GM23248 (cell line): Measurements from ENCODE around the gene TM9SF1. TPM values are rescaled to one million over a fixed set of nuclear protein-coding genes. Genes with fewer than 3 reads are reported as not detected.

Source experiments
- DNase-seq: peaks from one replicate; pipeline ENCODE4 v3.0.0-alpha.2; 2015
- H2AFZ ChIP-seq: fragments of 200-600 bp; sonication (generic); 2 replicates; pipeline ENCODE4 v1.6.1; 2016; ENCODE audit warnings: antibody characterized with exemption
- H3F3A ChIP-seq: fragments of 200-600 bp; sonication (generic); 2 replicates; pipeline ENCODE4 v1.6.1; 2016; ENCODE audit warnings: mild to moderate bottlenecking, antibody characterized with exemption, mixed run types; ENCODE audit not compliant: insufficient read depth
- H3K27ac ChIP-seq: fragments of 200-600 bp; sonication (generic); 2 replicates; pipeline ENCODE4 v1.5.1; 2016; ENCODE audit warnings: mild to moderate bottlenecking
- H3K27me3 ChIP-seq: fragments of 200-600 bp; sonication (generic); replicated peaks from 2 replicates; pipeline ENCODE4 v1.6.1; 2016; ENCODE audit warnings: mild to moderate bottlenecking; ENCODE audit not compliant: insufficient read depth
- H3K36me3 ChIP-seq: fragments of 200-600 bp; sonication (generic); 2 replicates; pipeline ENCODE4 v1.6.1; 2016; ENCODE audit warnings: low read depth, mild to moderate bottlenecking
- H3K4me1 ChIP-seq: fragments of 200-600 bp; sonication (generic); 2 replicates; pipeline ENCODE4 v1.6.1; 2016; ENCODE audit warnings: mild to moderate bottlenecking; ENCODE audit not compliant: insufficient read depth
- H3K4me2 ChIP-seq: fragments of 200-600 bp; sonication (generic); one replicate; pipeline ENCODE4 v1.6.1; 2016; ENCODE audit warnings: mild to moderate bottlenecking; ENCODE audit not compliant: unreplicated experiment
- H3K4me3 ChIP-seq: fragments of 200-600 bp; sonication (generic); 2 replicates; pipeline ENCODE4 v1.5.1; 2016; ENCODE audit warnings: mild to moderate bottlenecking
- H3K79me2 ChIP-seq: fragments of 200-600 bp; sonication (generic); 2 replicates; pipeline ENCODE4 v1.6.1; 2016; ENCODE audit warnings: mild to moderate bottlenecking; ENCODE audit not compliant: insufficient read depth
- H3K9ac ChIP-seq: fragments of 200-600 bp; sonication (generic); 2 replicates; pipeline ENCODE4 v1.6.1; 2016; ENCODE audit warnings: mild to moderate bottlenecking
- H3K9me2 ChIP-seq: fragments of 200-600 bp; sonication (generic); 2 replicates; pipeline ENCODE4 v1.6.1; 2016; ENCODE audit warnings: mixed run types, mild to moderate bottlenecking, moderate library complexity; ENCODE audit not compliant: insufficient read depth
- H3K9me3 ChIP-seq: fragments of 200-600 bp; sonication (generic); one replicate; pipeline ENCODE4 v1.6.1; 2017; ENCODE audit warnings: low read depth
- H4K20me1 ChIP-seq: fragments of 200-600 bp; sonication (generic); 2 replicates; pipeline ENCODE4 v1.6.0; 2016; ENCODE audit not compliant: insufficient read depth
- EZH2 ChIP-seq: fragments of 200-600 bp; sonication (generic); IDR thresholded peaks from 2 replicates; pipeline ENCODE4 v1.6.1; 2018; ENCODE audit warnings: antibody characterized with exemption, mild to moderate bottlenecking; ENCODE audit not compliant: insufficient read depth, poor library complexity, severe bottlenecking
- EZH2phosphoT487 ChIP-seq: fragments of 200-600 bp; sonication (generic); IDR thresholded peaks from 2 replicates; pipeline ENCODE4 v1.6.1; 2018; ENCODE audit warnings: antibody characterized with exemption, moderate library complexity, mild to moderate bottlenecking, low read depth; ENCODE audit not compliant: insufficient read depth
- WGBS, 2 experiments: methylation state at CpG; one replicate each; pipeline ENCODE4 v1.1.6; 2015 to 2017; ENCODE audit warnings: low lambda C conversion rate in 2 of 2, low coverage in 1 of 2; ENCODE audit errors: missing lambda C conversion rate in 2 of 2; 5-methylcytosine and 5-hydroxymethylcytosine counted together
- in situ Hi-C: fragments of 300-500 bp; cut with MboI; formaldehyde crosslinking; loops from 2 replicates; pipeline ENCODE4 v1.15.0; 2020
- polyA plus RNA-seq: library from polyadenylated mRNA; unstranded; fragments of >200 nt; fragmentation: Nextera tagmentation; extraction: Ambion mirVana; gene quantifications from 2 replicates; pipeline ENCODE4 v1.2.1, GENCODE V29; 2016
- total RNA-seq: library from RNA; depleted of rRNA; stranded (reverse); fragments of >200 nt; shearing (Covaris generic); gene quantifications from 2 replicates; pipeline ENCODE4 v1.2.3, GENCODE V29; 2014

The TM9SF1 gene
- total and polyA plus RNA-seq, 2 experiments from 2014 or later = 93.8 to 102 TPM

- peak overlapping the region; percentile 80 for H3K9ac ChIP-seq
- DNase-seq = peak; percentile 80
- TF ChIP-seq EZH2 (no peak), EZH2phosphoT487 (no peak)
- in situ Hi-C loops = no loop called here
- H3K79me2 ChIP-seq = peaks cover 55% of the 10 kb centered on the region
- peak overlapping the region; percentile 84 for H3K4me3 ChIP-seq
- H3F3A ChIP-seq = peaks cover 41% of the 10 kb centered on the region
- peak overlapping the region; percentile 83 for H3K4me2 ChIP-seq
- H2AFZ ChIP-seq = peak overlapping the region; percentile 66
- no peaks in the 10 kb centered on the region for H3K9me3 ChIP-seq
- H3K27ac ChIP-seq = peak overlapping the region; percentile 79
- 15 to 17% methylated on average over 9 of the region's 9 CpGs for WGBS, 2 experiments
- H3K36me3 ChIP-seq = peaks cover 8% of the 10 kb centered on the region; the same call in 1 of the 2 replicates
- H3K9me2 ChIP-seq = no peaks in the 10 kb centered on the region
- H3K4me1 ChIP-seq = peaks cover 37% of the 10 kb centered on the region
- H4K20me1 ChIP-seq = no peaks in the 10 kb centered on the region
- H3K27me3 ChIP-seq = no peaks in the 10 kb centered on the region
Observed at GRCh38 chr14:24145690-24146452, 49.4 kb downstream of the TM9SF1 start.

- H3K9me2 ChIP-seq = no peaks in the 10 kb centered on the region
- peaks cover 41% of the 10 kb centered on the region for H3F3A ChIP-seq
- no peaks in the 10 kb centered on the region for H3K27me3 ChIP-seq
- H3K4me3 ChIP-seq = peak overlapping the region; percentile 84
- WGBS, 2 experiments = 81 to 88% methylated on average over 2 of the region's 2 CpGs
- peak overlapping the region; percentile 79; the same call in 1 of the 2 replicates for H3K27ac ChIP-seq
- TF ChIP-seq EZH2 = no peak
- no peak for TF ChIP-seq EZH2phosphoT487
- in situ Hi-C loops = no loop called here
- H3K4me1 ChIP-seq = peaks cover 37% of the 10 kb centered on the region
- H3K9me3 ChIP-seq = no peaks in the 10 kb centered on the region
- H3K4me2 ChIP-seq = peak overlapping the region; percentile 83
- H3K36me3 ChIP-seq = peaks cover 8% of the 10 kb centered on the region; the same call in 1 of the 2 replicates
- peaks cover 55% of the 10 kb centered on the region for H3K79me2 ChIP-seq
- no peak for DNase-seq
- no peak overlapping the region for H2AFZ ChIP-seq
- no peaks in the 10 kb centered on the region for H4K20me1 ChIP-seq
- peak overlapping the region; percentile 80 for H3K9ac ChIP-seq
Observed at GRCh38 chr14:24145219-24145618, 50.0 kb downstream of the TM9SF1 start.

GRCh38 chr14:24144451-24144850, 50.8 kb downstream of the TM9SF1 start:
- H3K27me3 ChIP-seq = no peaks in the 10 kb centered on the region
- no peak overlapping the region for H2AFZ ChIP-seq
- in situ Hi-C loops = no loop called here
- WGBS, 2 experiments = 96 to 100% methylated on average over 1 of the region's 1 CpG
- peaks cover 4% of the 10 kb centered on the region; the same call in 1 of the 2 replicates for H3K36me3 ChIP-seq
- no peaks in the 10 kb centered on the region for H3K9me2 ChIP-seq
- H4K20me1 ChIP-seq = no peaks in the 10 kb centered on the region
- H3K27ac ChIP-seq = no peak overlapping the region
- H3K79me2 ChIP-seq = peaks cover 55% of the 10 kb centered on the region
- H3K4me3 ChIP-seq = no peak overlapping the region
- no peaks in the 10 kb centered on the region for H3K9me3 ChIP-seq
- DNase-seq = no peak
- H3F3A ChIP-seq = peaks cover 41% of the 10 kb centered on the region
- no peak for TF ChIP-seq EZH2phosphoT487
- no peak for TF ChIP-seq EZH2
- no peak overlapping the region for H3K9ac ChIP-seq
- H3K4me1 ChIP-seq = peaks cover 44% of the 10 kb centered on the region
- H3K4me2 ChIP-seq = no peak overlapping the region

GRCh38 chr14:24143511-24143910, 51.7 kb downstream of the TM9SF1 start:
- TF ChIP-seq EZH2 (no peak), EZH2phosphoT487 (no peak)
- Histone ChIP-seq H3K27ac (peak overlapping the region; percentile 37), H3K9ac (no peak overlapping the region), H3K4me3 (no peak overlapping the region), H3F3A (peaks cover 41% of the 10 kb centered on the region), H3K9me3 (no peaks in the 10 kb centered on the region), H3K27me3 (no peaks in the 10 kb centered on the region), H3K9me2 (no peaks in the 10 kb centered on the region), H3K4me1 (peaks cover 46% of the 10 kb centered on the region), H3K79me2 (peaks cover 55% of the 10 kb centered on the region), H2AFZ (no peak overlapping the region), H3K4me2 (peak overlapping the region; percentile 52), H3K36me3 (peaks cover 6% of the 10 kb centered on the region; the same call in 1 of the 2 replicates), H4K20me1 (no peaks in the 10 kb centered on the region)
- WGBS, 2 experiments = 8 to 14% methylated on average over 2 of the region's 2 CpGs
- DNase-seq = peak; percentile 87
- in situ Hi-C loops = no loop called here
